HepG2 (cell line): ENCODE results near the gene ACSS2. TPM values are rescaled to one million over a fixed set of nuclear protein-coding genes. Genes with fewer than 3 reads are reported as not detected.
A peak's percentile ranks its signal among the peaks of the same experiment; 100 is the strongest.

Experiments used
- KIAA2018 ChIP-seq: sonication (generic); formaldehyde crosslinking; IDR thresholded peaks from 2 replicates; pipeline ENCODE4 v1.5.0; 2020; ENCODE audit warnings: mild to moderate bottlenecking, missing genetic modification reagents, borderline replicate concordance
- MEIS1 ChIP-seq: sonication (generic); formaldehyde crosslinking; IDR thresholded peaks from 2 replicates; pipeline ENCODE4 v1.9.0; 2021; ENCODE audit warnings: mild to moderate bottlenecking, missing genetic modification reagents, moderate library complexity, borderline replicate concordance
- PCBP1 ChIP-seq: fragments of 200-400 bp; formaldehyde crosslinking; IDR thresholded peaks from 2 replicates; pipeline ENCODE4 v1.6.1; 2017; ENCODE audit warnings: mild to moderate bottlenecking, low read depth, low read length, borderline replicate concordance
- POGK ChIP-seq: sonication (generic); formaldehyde crosslinking; conservative IDR thresholded peaks from 2 replicates; pipeline ENCODE4 v1.8.0; 2022; ENCODE audit warnings: mild to moderate bottlenecking, moderate library complexity, missing genetic modification reagents
- TCF7 ChIP-seq: sonication (generic); IDR thresholded peaks from 2 replicates; pipeline ENCODE4 v1.6.1; 2016; ENCODE audit warnings: antibody characterized with exemption, low read depth
- ZNF646 ChIP-seq: sonication (generic); formaldehyde crosslinking; IDR thresholded peaks from 2 replicates; pipeline ENCODE4 v1.9.0; 2021; ENCODE audit warnings: mild to moderate bottlenecking, missing genetic modification reagents
- ZNF749 ChIP-seq: sonication (generic); formaldehyde crosslinking; IDR thresholded peaks from 2 replicates; pipeline ENCODE4 v1.8.0; 2022; ENCODE audit warnings: mild to moderate bottlenecking, missing genetic modification reagents, moderate library complexity, borderline replicate concordance
- ZNF800 ChIP-seq: sonication (generic); formaldehyde crosslinking; IDR thresholded peaks from 2 replicates; pipeline ENCODE4 v1.4.0; 2020; ENCODE audit warnings: missing genetic modification reagents
- polyA plus RNA-seq, 8 experiments: library from polyadenylated mRNA; depleted of rRNA in 3 of 8; stranded (reverse) in 7 of 8; unstranded in 1 of 8; fragments of >200 nt; fragmentation: Illumina TruSeq in 4 of 8; extraction: Trizol in 4 of 8; gene quantifications; 2 replicates each; pipeline versions ENCODE4 v1.2.1 to v1.2.3, GENCODE V29; 2011 to 2016; ENCODE audit warnings: low read depth in 4 of 8, missing spikeins in 1 of 8, mixed read lengths in 1 of 8; ENCODE audit not compliant: insufficient read depth in 1 of 8
- total RNA-seq, 5 experiments: library from RNA; depleted of rRNA; stranded (reverse); fragments of >200 nt; fragmentation: Illumina TruSeq; extraction: Trizol; gene quantifications; 2 replicates each; pipeline ENCODE4 v1.2.3, GENCODE V29; 2016; ENCODE audit warnings: low read depth in 1 of 5

ACSS2 gene
- total and polyA plus RNA-seq, 2 of the 13 experiments (the other 11 are each of a cell fraction or from before 2014, with no cell fraction given): 72.8 to 89.7 TPM

GRCh38 chr20:34954904-34955230, 78.5 kb downstream of the ACSS2 start (continued):
- TF ChIP-seq ZNF646 (peak; percentile 64; the same call in 1 of the 2 replicates), KIAA2018 (CRISPR knock-in tag) (no peak), PCBP1 (no peak), POGK (CRISPR knock-in tag) (peak; percentile 22; the same call in 1 of the 2 replicates), ZNF749 (CRISPR knock-in tag) (0 out of 2 replicates have a peak, but pooled peaks have one; percentile 7), TCF7 (no peak), MEIS1 (CRISPR knock-in tag) (no peak), ZNF800 (CRISPR knock-in tag) (0 out of 2 replicates have a peak, but pooled peaks have one; percentile 5)
